HG03460 (cell line): Measurements from ENCODE around the gene KLHL10.

Source experiments
- ATAC-seq: cut with Tn5 transposase; IDR thresholded peaks from one replicate; pipeline ENCODE4 v1.9.1; 2021; ENCODE audit not compliant: unreplicated experiment

KLHL10 gene

GRCh38 chr17:41893384-41893783 lies 55.8 kb downstream of the KLHL10 start:
- no peak for ATAC-seq

GRCh38 chr17:41894791-41895331 lies 57.2 kb downstream of the KLHL10 start:
- no peak for ATAC-seq

GRCh38 chr17:41895617-41896016 lies 58.0 kb downstream of the KLHL10 start:
- no peak for ATAC-seq

- ATAC-seq: no peak
Measured at GRCh38 chr17:41896726-41897125, 59.1 kb downstream of the KLHL10 start.
